ENCODE data around the gene STARD5. TPM values are rescaled to one million over a fixed set of nuclear protein-coding genes. Genes with fewer than 3 reads are reported as not detected.

STARD5 gene
- total RNA-seq, 1 experiment from 2014 or later: 2.3 TPM

DNA sequence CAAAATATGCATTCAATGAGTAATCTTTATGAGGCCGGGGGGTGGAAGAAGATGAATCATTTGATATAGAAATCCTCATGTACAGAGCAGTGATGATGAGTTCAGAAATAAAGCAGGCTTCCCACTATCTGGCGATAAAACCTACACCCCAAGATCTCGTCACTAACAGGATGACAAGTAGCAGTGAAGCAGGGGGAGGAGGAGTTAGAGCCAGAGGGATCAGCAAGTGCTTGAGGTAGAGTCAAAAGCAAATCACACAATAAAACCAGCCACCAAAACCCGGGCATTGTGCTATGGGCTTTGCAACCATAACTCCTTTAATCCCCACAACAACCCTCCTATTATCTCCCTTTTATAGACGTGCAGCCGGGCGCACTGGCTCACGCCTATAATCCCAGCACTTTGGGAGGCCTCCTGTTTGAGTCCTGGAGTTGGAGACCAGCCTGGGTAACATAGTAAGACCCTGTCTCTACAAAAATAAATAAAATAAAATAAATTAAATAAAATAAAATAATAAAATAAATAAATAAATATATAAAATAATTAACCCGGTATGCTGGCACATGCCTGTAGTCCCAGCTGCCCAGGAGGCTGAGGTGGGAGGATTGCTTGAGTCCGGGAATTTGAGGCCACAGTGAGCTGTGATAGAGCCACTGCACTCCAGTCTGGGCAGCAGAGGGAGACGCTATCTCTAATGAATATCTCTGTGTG, 53.0 kb downstream of the STARD5 start:
- peaks cover 3% of the 10 kb centered on the region; the same call in 1 of the 2 replicates for H3K4me1 ChIP-seq (ENCODE audit: insufficient read depth, low read length)
- no peak overlapping the region for H2BK120ac ChIP-seq (ENCODE audit: low read depth, low read length, poor library complexity, severe bottlenecking)
- H3K27ac Mint-ChIP-seq: no peak overlapping the region
- H3K4me1 Mint-ChIP-seq: peaks cover 14 to 15% of the 10 kb centered on the region in 2 experiments
- H4K91ac ChIP-seq (ENCODE audit: insufficient read length, low read depth, low read length): no peak overlapping the region
- no peaks in the 10 kb centered on the region for H4K20me1 ChIP-seq (ENCODE audit: control insufficient read depth, insufficient read depth, insufficient read length)
- no peak overlapping the region for H3T11ph ChIP-seq (ENCODE audit: low read length)
- H3K4me3 Mint-ChIP-seq: no peak overlapping the region
- H3K23ac ChIP-seq (ENCODE audit: insufficient read length, low read depth, low read length): no peak overlapping the region
- no peak overlapping the region for H3K4me2 ChIP-seq (ENCODE audit: insufficient read depth, insufficient read length, low read length)
- H2BK5ac ChIP-seq (ENCODE audit: insufficient read length, low read length): no peak overlapping the region
- H3K36me3 Mint-ChIP-seq (ENCODE audit: insufficient read depth in 1 of 3, low read depth in 3 of 3): no peaks in the 10 kb centered on the region
- no peak overlapping the region for H2AK5ac ChIP-seq (ENCODE audit: insufficient read length, low read length)
- H2AFZ ChIP-seq (ENCODE audit: low read length): no peak overlapping the region
- H3K27ac ChIP-seq (ENCODE audit: insufficient read length, low read depth, low read length): no peak overlapping the region
- H3K23me2 ChIP-seq (ENCODE audit: insufficient read length, low read depth, low read length, poor library complexity, severe bottlenecking): no peaks in the 10 kb centered on the region
- no peaks in the 10 kb centered on the region for H3K27me3 ChIP-seq (ENCODE audit: insufficient read depth, low read length)
- no peak overlapping the region for H3K9ac ChIP-seq (ENCODE audit: extremely low read depth, insufficient read length, low read length)
- no peak overlapping the region for H4K5ac ChIP-seq (ENCODE audit: insufficient read length, low read depth, low read length)
- H3K9me3 Mint-ChIP-seq: no peaks in the 10 kb centered on the region; a peak in 1 of 5 replicates
- H3K18ac ChIP-seq (ENCODE audit: insufficient read length, low read depth, low read length): no peak overlapping the region
- no peak overlapping the region for H3K14ac ChIP-seq (ENCODE audit: insufficient read depth, low read length)
- H2BK15ac ChIP-seq (ENCODE audit: low read depth, low read length): no peak overlapping the region
- TF ChIP-seq, protein P1, sequence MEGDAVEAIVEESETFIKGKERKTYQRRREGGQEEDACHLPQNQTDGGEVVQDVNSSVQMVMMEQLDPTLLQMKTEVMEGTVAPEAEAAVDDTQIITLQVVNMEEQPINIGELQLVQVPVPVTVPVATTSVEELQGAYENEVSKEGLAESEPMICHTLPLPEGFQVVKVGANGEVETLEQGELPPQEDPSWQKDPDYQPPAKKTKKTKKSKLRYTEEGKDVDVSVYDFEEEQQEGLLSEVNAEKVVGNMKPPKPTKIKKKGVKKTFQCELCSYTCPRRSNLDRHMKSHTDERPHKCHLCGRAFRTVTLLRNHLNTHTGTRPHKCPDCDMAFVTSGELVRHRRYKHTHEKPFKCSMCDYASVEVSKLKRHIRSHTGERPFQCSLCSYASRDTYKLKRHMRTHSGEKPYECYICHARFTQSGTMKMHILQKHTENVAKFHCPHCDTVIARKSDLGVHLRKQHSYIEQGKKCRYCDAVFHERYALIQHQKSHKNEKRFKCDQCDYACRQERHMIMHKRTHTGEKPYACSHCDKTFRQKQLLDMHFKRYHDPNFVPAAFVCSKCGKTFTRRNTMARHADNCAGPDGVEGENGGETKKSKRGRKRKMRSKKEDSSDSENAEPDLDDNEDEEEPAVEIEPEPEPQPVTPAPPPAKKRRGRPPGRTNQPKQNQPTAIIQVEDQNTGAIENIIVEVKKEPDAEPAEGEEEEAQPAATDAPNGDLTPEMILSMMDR (conservative IDR thresholded peaks at IDR 0.05): no peak
- H2BK12ac ChIP-seq (ENCODE audit: insufficient read length, low read depth, low read length): no peak overlapping the region
- no peaks in the 10 kb centered on the region for H3K79me2 ChIP-seq (ENCODE audit: insufficient read depth, low read length)
- no peak overlapping the region for H3K4ac ChIP-seq (ENCODE audit: low read depth, low read length)
- no CpG with 5 or more reads among the region's 11 CpGs for WGBS (ENCODE audit: extremely low coverage, insufficient read length, low lambda C conversion rate)
- no peaks in the 10 kb centered on the region for H3K9me3 ChIP-seq (ENCODE audit: control insufficient read depth, low read depth, low read length)
- no peak overlapping the region for H3K56ac ChIP-seq (ENCODE audit: insufficient read length, low read depth, low read length)
- peaks cover 3% of the 10 kb centered on the region for H3K27me3 Mint-ChIP-seq (ENCODE audit: low read depth)
- no peak for DNase-seq
- H2BK20ac ChIP-seq (ENCODE audit: low read depth, low read length, poor library complexity, severe bottlenecking): no peak overlapping the region
- H4K8ac ChIP-seq (replicated peaks; ENCODE audit: insufficient read length, low read depth, low read length): no peak overlapping the region
- no peaks in the 10 kb centered on the region for H3K79me1 ChIP-seq (ENCODE audit: insufficient read depth, low read depth, low read length, poor library complexity, severe bottlenecking)
